SK-N-SH (cell line): Measurements from ENCODE around the gene GALNT16. TPM values are rescaled to one million over a fixed set of nuclear protein-coding genes. Genes with fewer than 3 reads are reported as not detected.

Source experiments
- CTCF ChIA-PET: fragments of 300-600, 350-600 bp; formaldehyde crosslinking; extraction: SDS; loops from one replicate; lab custom pipeline; 2021; lab: Yijun Ruan, JAX
- POLR2A ChIA-PET: fragments of 350-600 bp; sonication (Branson Sonifier 250); formaldehyde crosslinking; extraction: SDS; loops from one replicate; lab custom pipeline; 2020; ENCODE audit warnings: antibody characterized with exemption, inconsistent platforms; lab: Yijun Ruan, JAX
- DNase-seq: peaks from one replicate; pipeline ENCODE4 v3.0.0; 2012
- H2AFZ ChIP-seq: fragments of 200-600 bp; sonication (generic); 2 replicates; pipeline ENCODE4 v1.8.1; 2016; ENCODE audit warnings: antibody characterized with exemption, mild to moderate bottlenecking, low read depth
- H3F3A ChIP-seq: fragments of 200-600 bp; sonication (generic); replicated peaks from 2 replicates; pipeline ENCODE3; 2016; ENCODE audit warnings: antibody characterized with exemption, mild to moderate bottlenecking; ENCODE audit not compliant: insufficient read depth
- H3K27ac ChIP-seq, 2 experiments: fragments of 200-500 bp in 1 of 2; fragments of 200-600 bp in 1 of 2; sonication (Bioruptor generic) in 1 of 2; sonication (generic), shearing (Covaris generic) in 1 of 2; 2 replicates each; pipeline versions ENCODE4 v1.5.1 to v1.6.1; 2014 to 2016; ENCODE audit warnings: low read depth in 2 of 2, inconsistent platforms in 1 of 2, low read length in 1 of 2, mild to moderate bottlenecking in 1 of 2, mixed read lengths in 1 of 2
- H3K27me3 ChIP-seq: fragments of 200-600 bp; sonication (generic), shearing (Covaris generic); 2 replicates; pipeline ENCODE4 v1.6.1; 2016; ENCODE audit warnings: mixed run types; ENCODE audit not compliant: insufficient read depth
- H3K36me3 ChIP-seq, 2 experiments: fragments of 200-500 bp in 1 of 2; fragments of 200-600 bp in 1 of 2; sonication (Bioruptor generic) in 1 of 2; sonication (generic) in 1 of 2; replicated peaks in 1 of 2; 2 replicates each; pipeline versions ENCODE3 to v1.5.1; 2014 to 2016; ENCODE audit warnings: low read length in 1 of 2, mild to moderate bottlenecking in 1 of 2; ENCODE audit not compliant: insufficient read depth in 2 of 2, control insufficient read depth in 1 of 2
- H3K4me1 ChIP-seq, 2 experiments: fragments of 200-500 bp in 1 of 2; fragments of 200-600 bp in 1 of 2; sonication (Bioruptor generic) in 1 of 2; sonication (generic), shearing (Covaris generic) in 1 of 2; 2 replicates each; pipeline versions ENCODE4 v1.5.1 to v1.6.1; 2014 to 2016; ENCODE audit warnings: low read depth in 1 of 2, low read length in 1 of 2, mixed run types in 1 of 2; ENCODE audit not compliant: insufficient read depth in 2 of 2, control insufficient read depth in 1 of 2
- H3K4me2 ChIP-seq: fragments of 200-600 bp; sonication (generic), shearing (Covaris generic); 2 replicates; pipeline ENCODE4 v1.6.1; 2017; ENCODE audit warnings: mixed run types
- H3K4me3 ChIP-seq, 2 experiments: fragments of 200-500 bp in 1 of 2; fragments of 200-600 bp in 1 of 2; sonication (Bioruptor generic) in 1 of 2; sonication (generic), shearing (Covaris generic) in 1 of 2; 2 replicates each; pipeline versions ENCODE4 v1.5.1 to v1.8.1; 2014 to 2016; ENCODE audit warnings: low read depth in 2 of 2, inconsistent platforms in 1 of 2, low read length in 1 of 2, mild to moderate bottlenecking in 1 of 2, mixed read lengths in 1 of 2, moderate library complexity in 1 of 2
- H3K79me2 ChIP-seq: fragments of 200-600 bp; sonication (generic); 2 replicates; pipeline ENCODE4 v1.8.1; 2017; ENCODE audit warnings: mild to moderate bottlenecking; ENCODE audit not compliant: insufficient read depth
- H3K9ac ChIP-seq: fragments of 200-600 bp; sonication (generic); 2 replicates; pipeline ENCODE4 v1.6.1; 2017; ENCODE audit warnings: mixed run types
- H3K9me2 ChIP-seq: fragments of 200-600 bp; sonication (generic); 2 replicates; pipeline ENCODE4 v1.6.1; 2017; ENCODE audit warnings: mixed run types
- H3K9me3 ChIP-seq: fragments of 200-600 bp; sonication (generic); 2 replicates; pipeline ENCODE4 v1.6.1; 2017; ENCODE audit warnings: mixed run types, mild to moderate bottlenecking, moderate library complexity
- H4K20me1 ChIP-seq: fragments of 200-600 bp; sonication (generic); 2 replicates; pipeline ENCODE4 v1.6.1; 2017; ENCODE audit warnings: mild to moderate bottlenecking, mixed run types; ENCODE audit not compliant: insufficient read depth
- CHD2 ChIP-seq: fragments of 150-350 bp; IDR thresholded peaks from 2 replicates; pipeline ENCODE4 v1.6.1; 2018; ENCODE audit warnings: low read length; ENCODE audit not compliant: partially characterized antibody
- FOXJ3 ChIP-seq: sonication (generic); formaldehyde crosslinking; IDR thresholded peaks from 2 replicates; pipeline ENCODE4 v1.5.1; 2020; ENCODE audit warnings: mild to moderate bottlenecking, missing genetic modification reagents
- GATA2 ChIP-seq: sonication (generic); formaldehyde crosslinking; IDR thresholded peaks from 2 replicates; pipeline ENCODE4 v1.5.0; 2020; ENCODE audit warnings: mild to moderate bottlenecking, missing genetic modification reagents
- RCOR1 ChIP-seq: fragments of 150-350 bp; IDR thresholded peaks from 2 replicates; pipeline ENCODE4 v1.6.1; 2017; ENCODE audit warnings: antibody characterized with exemption, low read length
- TAF1 ChIP-seq: IDR thresholded peaks from 2 replicates; pipeline ENCODE4 v1.6.1; 2012; ENCODE audit warnings: low read depth, mild to moderate bottlenecking, low read length, moderate library complexity, borderline replicate concordance
- YY1 ChIP-seq: IDR thresholded peaks from 2 replicates; pipeline ENCODE4 v1.4.0; 2012; ENCODE audit warnings: low read depth, mild to moderate bottlenecking
- ZBTB33 ChIP-seq: IDR thresholded peaks from 2 replicates; pipeline ENCODE4 v1.4.0; 2012; ENCODE audit warnings: low read depth, borderline replicate concordance
- WGBS: methylation state at CpG from one replicate; pipeline ENCODE4 v1.1.6; 2017; ENCODE audit warnings: low lambda C conversion rate; 5-methylcytosine and 5-hydroxymethylcytosine counted together
- polyA plus RNA-seq, 3 experiments: library from polyadenylated mRNA; depleted of rRNA; stranded (reverse); fragments of >200 nt; gene quantifications; 2 replicates each; pipeline ENCODE4 v1.2.3, GENCODE V29; 2012
- TF ChIP-seq, protein P1 (sequence below): IDR thresholded peaks from 2 replicates; pipeline ENCODE4; 2012

GALNT16 gene
- polyA plus RNA-seq, 1 of the 3 experiments (the other 2 are of a cell fraction) = 17.0 TPM

DNA sequence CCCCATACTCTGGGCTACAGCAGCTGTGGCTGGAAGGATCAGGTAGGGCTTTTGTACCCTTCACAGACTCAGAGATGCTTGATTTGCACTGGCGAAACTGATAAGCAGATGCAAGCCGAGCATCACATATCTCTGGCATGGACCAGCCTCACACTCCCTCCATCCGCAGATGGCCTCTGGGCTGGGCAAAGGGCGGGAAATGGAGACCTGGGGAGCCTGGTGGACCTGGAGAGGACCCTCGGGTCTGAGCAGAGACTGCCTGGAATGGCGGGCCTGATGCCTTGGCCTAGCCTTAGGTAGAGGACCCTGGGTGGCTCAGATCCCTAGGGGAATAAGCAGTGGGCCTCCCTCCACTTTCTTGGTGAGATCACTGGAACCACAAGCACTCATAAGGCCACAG, 53.2 kb downstream of the GALNT16 start:
- no peak overlapping the region for H2AFZ ChIP-seq
- H3K4me3 ChIP-seq = no peak overlapping the region
- TF ChIP-seq GATA2 (CRISPR knock-in tag) (no peak), RCOR1 (no peak), TAF1 (no peak), ZBTB33 (no peak), FOXJ3 (CRISPR knock-in tag) (no peak)
- TF ChIP-seq, protein P1, sequence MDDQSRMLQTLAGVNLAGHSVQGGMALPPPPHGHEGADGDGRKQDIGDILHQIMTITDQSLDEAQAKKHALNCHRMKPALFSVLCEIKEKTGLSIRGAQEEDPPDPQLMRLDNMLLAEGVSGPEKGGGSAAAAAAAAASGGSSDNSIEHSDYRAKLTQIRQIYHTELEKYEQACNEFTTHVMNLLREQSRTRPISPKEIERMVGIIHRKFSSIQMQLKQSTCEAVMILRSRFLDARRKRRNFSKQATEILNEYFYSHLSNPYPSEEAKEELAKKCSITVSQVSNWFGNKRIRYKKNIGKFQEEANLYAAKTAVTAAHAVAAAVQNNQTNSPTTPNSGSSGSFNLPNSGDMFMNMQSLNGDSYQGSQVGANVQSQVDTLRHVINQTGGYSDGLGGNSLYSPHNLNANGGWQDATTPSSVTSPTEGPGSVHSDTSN = no peak
- no peak overlapping the region for H3K9ac ChIP-seq
- no peaks in the 10 kb centered on the region for H3K27me3 ChIP-seq
- no peaks in the 10 kb centered on the region for H3K9me2 ChIP-seq
- H3K4me2 ChIP-seq = no peak overlapping the region
- H3K79me2 ChIP-seq = no peaks in the 10 kb centered on the region
- H4K20me1 ChIP-seq = no peaks in the 10 kb centered on the region
- H3K4me1 ChIP-seq = peaks cover 0 to 4% of the 10 kb centered on the region in 2 experiments; a peak in 2 of 4 replicates
- no peaks in the 10 kb centered on the region for H3K9me3 ChIP-seq
- 92% methylated on average over 2 of the region's 6 CpGs for WGBS
- no peak overlapping the region for H3K27ac ChIP-seq
- ChIA-PET CTCF (interaction anchor here (1.6 kb wide), 1 partner anchor 261 kb away, joined by 3 read pairs; the partner anchor contains the start of gene CCDC177), POLR2A (no interaction called here)
- peaks cover 4% of the 10 kb centered on the region for H3F3A ChIP-seq
- DNase-seq = no peak
- H3K36me3 ChIP-seq = no peaks in the 10 kb centered on the region

GRCh38 chr14:69314327-69314726, 54.4 kb downstream of the GALNT16 start:
- Histone ChIP-seq H3K27ac (no peak overlapping the region), H3K4me2 (no peak overlapping the region), H3K79me2 (no peaks in the 10 kb centered on the region), H3K9me2 (no peaks in the 10 kb centered on the region), H2AFZ (no peak overlapping the region), H3K9ac (no peak overlapping the region), H3F3A (peaks cover 4% of the 10 kb centered on the region), H3K4me3 (no peak overlapping the region), H3K36me3 (no peaks in the 10 kb centered on the region), H3K9me3 (no peaks in the 10 kb centered on the region), H3K4me1 (peaks cover 0 to 4% of the 10 kb centered on the region in 2 experiments; a peak in 2 of 4 replicates), H3K27me3 (no peaks in the 10 kb centered on the region), H4K20me1 (no peaks in the 10 kb centered on the region)
- TF ChIP-seq ZBTB33 (no peak), RCOR1 (no peak), CHD2 (no peak), YY1 (no peak)
- WGBS = 44% methylated on average over 1 of the region's 1 CpG
- ChIA-PET CTCF (interaction anchor here (0.9 to 1.6 kb wide), 3 partner anchors 11 to 260 kb away, joined by 3 to 5 read pairs (median 4); partner anchors contain the start of gene CCDC177), POLR2A (no interaction called here)
- no peak for DNase-seq
